NOMO-1 treated with dmso at 0.1 percent for 144 hours (cell line): ENCODE data around the gene ATP10B.
"Not testable (repeated sequence)": the region's sequence is repeated elsewhere in the genome, so short reads cannot be mapped to it uniquely, and the experiment has no call there.

ENCODE experiments used
- DNase-seq: peaks from one replicate; lab custom pipeline; 2025; ENCODE audit not compliant: unreplicated experiment; lab: John Stamatoyannopoulos, UW

Gene ATP10B

DNA sequence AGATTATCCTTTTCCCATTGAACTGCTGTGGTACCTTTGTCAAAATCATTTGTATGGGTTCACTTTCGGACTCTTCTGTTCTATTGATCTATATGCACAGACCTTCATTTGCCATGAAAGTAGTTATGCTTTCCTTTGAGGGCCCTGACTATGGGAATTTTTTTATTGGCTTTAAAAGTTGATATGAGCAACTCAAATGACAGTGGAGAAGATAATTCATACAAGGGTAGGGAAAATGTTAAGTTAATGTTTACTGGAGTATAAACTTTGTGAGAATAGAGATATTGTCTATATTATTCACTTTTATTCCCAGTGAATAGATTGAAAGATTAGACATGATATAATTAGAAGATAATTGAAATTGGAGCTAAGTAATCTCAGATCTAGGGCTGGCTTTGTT lies 94.8 kb downstream of the ATP10B start:
- DNase-seq = no peak

DNA sequence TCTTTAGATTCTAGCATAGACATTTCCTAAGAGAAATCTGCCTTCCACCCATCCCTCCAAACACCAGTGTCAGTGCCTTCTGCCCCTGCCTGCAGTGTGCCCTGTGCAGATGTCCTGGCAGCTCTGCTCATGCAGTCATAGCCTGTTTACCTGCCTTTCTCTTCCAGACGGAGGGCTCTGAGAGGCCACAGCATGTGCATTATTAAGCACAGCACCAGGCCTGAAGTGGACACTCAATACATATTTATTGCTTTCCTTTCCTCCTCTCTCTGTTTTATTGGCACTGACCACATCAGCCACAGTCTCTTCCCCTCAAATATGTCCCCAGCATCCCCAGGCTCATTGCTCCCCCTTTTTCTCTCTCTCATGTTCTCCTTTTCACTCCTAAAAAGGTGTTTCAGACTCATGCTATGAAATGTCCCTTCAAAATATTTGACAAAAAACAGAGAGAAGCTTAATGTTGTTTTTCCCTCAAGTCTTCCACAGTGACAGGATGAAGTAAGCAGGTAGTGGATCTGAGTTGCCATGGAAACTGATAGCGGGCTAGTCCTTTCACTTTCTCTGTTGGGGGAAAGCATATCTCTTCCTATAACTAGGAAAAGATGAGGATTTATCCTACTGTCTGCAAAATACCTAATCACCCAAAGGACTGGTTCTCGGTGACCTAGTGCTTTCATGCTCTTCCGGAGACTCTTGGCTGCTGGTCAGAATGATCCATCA lies 100.9 kb downstream of the ATP10B start:
- no peak for DNase-seq

DNA sequence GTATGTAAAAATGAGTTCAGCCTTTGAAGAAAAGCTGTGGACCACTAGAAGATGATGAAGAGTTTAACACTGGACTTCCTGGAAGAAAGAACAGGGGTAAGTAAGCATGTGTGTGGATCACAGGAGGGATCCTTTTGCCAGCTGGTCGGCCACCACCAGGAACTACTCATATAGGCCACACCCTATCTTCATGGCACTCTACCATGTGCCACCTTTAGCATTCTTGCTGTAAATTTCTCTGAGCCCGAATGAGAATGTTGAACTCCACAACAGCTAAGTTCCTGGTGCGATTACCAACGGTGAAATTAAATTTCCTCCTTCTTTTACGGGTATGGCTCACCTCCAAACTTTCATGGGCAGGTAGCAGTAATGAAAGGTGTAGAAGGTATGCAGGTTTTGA lies 102.3 kb downstream of the ATP10B start:
- DNase-seq = no peak

DNA sequence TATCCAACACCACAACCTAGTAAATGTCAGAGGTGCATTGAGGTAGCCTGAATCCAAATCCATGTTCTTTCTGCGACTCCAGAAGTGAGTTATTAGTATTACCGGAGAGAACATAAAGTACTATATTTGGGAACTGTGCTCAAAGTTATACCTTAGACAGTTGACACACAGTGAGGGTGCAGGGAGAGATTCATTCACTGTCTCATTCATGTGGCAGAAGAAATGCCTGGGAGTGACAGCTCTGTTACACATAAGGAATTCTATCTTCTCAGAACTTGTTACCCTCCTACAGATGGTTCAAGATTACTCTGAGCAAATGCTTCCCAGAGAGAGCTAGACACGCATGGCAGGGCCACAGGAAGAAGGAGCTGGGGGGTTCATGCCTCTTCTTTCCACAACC lies 103.0 kb downstream of the ATP10B start:
- no peak for DNase-seq

DNA sequence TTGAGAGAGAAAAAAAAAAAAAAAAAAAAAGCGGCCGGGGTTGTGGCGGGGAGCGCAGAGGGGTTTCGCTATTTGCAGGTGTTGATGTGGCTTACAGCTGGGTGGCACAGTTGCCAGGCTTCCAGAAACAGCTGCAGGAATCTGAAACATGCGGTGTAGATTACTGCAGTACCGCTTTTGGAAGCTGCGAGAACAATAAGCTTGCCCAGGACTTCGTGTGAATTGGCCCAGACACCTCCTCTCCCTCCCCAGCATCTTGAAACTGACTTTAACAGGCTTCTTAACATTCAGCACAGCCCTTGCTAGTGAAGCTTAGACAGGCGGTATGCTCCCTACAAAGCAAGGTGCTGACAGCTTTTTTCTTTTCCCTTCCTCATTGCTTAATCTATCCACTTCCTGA lies 104.0 kb downstream of the ATP10B start:
- no peak for DNase-seq

DNA sequence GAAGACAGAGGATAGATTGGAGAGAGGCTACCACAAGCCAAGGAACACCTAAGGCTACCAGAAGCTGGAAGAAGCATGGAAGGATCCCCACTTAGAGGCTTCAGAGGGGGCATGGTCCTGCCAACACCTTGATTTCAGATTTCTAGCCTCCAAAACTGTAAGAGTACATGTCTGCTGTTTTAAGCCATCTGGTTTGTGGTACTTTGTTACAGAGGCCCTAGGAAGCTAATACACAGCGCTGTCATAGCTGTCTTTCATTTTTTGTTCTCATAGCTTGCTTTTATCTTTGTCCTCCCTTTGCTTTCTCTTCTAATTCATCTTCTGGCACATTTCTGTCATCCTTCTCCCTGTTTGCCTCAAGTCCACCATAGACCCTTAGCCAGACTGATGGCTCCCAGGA lies 104.5 kb downstream of the ATP10B start:
- no peak for DNase-seq

DNA sequence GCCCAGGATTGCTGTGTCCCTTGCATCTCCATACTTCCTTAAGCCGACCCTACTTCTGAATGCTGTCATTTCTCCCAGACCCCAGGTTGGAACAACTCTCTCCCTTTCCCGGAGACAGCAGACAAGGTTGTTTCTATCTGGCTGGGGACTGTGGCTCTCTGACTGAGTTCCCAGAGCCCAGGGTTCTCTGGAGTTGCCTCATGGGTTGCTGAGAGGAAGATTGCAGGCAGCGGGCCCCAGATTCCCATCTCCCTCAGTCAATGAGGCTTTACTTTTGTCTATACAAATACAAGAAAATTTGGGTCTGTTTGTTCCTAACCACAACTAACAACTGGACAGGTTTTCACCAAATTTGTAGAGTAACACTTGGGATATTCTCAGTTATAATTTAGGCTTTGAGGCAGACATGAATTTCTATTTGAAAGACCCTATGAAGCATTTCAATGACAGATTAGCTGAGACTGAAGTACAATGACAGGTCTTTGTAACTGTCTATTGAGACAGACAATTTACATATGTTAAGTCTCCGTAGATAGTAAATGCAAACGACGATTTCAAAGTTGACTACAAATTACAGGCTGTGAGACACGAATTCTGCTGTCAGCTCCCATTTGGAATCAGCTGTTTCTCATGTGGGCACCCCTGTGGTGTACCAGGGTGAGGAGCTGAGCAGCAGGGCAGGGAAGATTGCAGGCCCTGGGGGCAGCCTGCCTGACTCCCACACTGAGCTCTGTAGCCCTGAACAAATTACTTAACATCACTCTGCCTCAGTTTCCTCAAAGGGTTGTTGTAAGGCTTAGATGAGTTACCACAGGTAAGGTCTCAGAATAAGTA lies 107.5 kb downstream of the ATP10B start:
- no peak for DNase-seq

DNA sequence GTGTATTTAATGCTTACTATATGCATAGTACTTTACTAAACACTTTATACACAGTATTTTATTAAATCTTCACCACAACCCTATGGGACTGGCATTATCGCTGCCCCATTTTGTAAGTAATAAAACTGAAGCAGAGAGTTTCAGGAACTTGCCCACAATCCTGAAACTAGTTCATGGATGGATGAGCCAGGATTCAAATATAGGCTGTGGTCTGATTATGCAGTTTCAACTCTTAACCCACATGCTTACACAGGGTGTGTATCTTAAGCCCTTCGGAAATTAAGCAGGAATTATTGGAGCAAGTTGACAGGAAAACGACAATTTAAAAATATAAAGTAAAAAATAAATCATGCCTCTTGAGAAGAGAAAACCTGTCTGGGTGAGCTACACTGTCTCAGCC lies 109.0 kb downstream of the ATP10B start:
- DNase-seq = no peak

DNA sequence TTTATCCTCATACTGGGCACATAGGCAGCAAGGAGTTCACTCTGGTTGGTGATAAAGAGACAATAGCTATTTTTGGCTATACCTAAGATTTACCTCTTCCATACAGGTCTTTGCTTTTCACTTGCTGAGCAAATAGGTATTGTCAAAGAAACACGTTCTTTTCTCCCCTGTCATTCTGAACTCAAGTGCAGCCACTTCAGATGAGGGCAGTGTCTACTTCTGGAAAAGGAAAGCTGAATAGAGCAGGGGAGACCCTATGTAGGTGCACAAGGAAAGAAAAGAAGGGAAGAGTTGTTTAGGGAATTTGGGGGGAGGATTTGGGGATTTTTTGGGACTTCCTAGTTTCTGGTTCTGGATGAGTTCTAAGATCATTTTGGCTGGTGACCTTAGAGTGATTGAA lies 109.6 kb downstream of the ATP10B start:
- no peak for DNase-seq

DNA sequence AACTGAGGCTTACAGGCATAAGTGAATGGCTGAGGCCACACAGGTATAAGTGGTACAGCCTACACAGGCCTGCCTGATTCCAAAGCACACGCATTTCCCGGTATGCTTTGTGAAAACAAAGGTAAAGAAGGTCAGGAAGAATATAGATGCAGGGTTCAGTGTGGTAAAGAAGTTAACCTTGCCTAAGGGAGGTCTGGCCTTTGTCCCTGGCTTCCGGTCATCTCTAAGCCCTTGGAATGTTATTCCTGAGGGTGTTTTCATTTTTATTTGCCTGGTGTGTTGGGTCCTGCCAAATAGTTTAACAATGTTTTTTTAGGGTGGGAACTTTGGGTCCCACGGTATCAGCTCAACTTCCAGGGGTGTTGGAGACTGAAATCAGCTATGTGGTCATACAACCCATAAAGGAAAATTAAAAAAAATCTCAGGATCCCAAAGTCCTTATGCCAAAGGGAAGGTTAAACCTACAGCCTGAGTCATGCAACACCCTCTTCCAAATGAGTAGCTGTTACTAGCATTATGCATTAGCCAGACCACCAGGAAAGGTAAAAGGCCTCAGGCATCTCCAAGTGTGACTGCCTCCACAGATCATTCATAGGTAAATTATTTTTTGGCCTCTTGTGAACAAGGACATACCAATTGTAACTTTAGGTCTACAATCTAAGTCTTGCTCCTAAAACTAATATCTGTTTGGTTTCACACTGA lies 124.6 kb downstream of the ATP10B start:
- no peak for DNase-seq

DNA sequence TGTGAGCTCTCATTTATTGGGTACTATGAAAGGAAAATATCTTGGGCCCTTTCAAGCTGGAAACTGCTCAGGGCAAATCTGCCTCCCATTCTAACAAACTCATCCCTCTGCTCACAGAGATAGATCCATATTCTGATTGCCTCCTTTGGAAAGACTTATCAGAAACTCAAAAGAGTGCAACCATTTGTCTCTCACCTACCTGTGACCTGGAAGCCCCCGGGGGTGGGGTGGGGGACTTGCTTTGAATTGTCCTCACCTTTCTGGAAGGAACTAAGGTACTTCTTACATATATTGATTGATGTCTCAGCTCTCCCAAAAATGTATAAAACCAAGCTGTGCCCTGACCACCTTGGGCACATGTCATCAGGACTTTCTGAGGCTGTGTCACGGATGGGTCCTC lies 125.3 kb downstream of the ATP10B start:
- no peak for DNase-seq

DNA sequence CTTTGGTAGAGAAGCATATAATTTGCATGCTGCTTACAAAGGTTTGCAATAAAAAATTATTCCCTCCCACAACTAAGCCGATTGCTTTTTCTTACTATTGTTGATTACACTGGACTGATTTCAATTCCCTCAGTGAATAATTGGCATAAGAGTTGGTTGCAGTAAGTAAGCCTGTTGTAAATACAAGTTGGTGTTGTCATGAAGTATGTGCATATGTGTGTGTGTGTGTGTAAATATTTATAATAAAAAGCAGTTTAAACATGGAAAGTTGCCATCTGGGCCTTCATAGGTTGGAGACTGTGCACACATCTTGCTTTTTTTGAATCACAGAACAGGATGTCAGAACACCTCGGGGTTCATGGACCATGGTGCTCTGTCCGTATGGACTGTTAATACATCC lies 131.2 kb downstream of the ATP10B start:
- no peak for DNase-seq

DNA sequence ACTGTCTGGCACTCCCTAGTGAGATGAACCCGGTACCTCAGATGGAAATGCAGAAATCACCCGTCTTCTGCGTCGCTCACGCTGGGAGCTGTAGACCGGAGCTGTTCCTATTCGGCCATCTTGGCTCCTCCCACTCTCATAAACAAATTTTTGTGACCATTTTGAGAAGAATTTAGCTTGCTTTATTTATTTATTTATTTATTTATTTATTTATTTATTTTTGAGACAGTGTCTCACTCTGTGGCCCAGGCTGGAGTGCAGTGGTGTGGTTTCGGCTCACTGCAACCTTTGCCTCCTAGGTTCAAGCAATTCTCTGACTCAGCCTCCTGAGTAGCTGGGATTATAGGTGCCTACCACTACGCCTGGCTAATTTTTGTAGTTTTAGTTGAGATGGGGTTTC lies 136.5 kb downstream of the ATP10B start:
- not testable (repeated sequence) for DNase-seq

DNA sequence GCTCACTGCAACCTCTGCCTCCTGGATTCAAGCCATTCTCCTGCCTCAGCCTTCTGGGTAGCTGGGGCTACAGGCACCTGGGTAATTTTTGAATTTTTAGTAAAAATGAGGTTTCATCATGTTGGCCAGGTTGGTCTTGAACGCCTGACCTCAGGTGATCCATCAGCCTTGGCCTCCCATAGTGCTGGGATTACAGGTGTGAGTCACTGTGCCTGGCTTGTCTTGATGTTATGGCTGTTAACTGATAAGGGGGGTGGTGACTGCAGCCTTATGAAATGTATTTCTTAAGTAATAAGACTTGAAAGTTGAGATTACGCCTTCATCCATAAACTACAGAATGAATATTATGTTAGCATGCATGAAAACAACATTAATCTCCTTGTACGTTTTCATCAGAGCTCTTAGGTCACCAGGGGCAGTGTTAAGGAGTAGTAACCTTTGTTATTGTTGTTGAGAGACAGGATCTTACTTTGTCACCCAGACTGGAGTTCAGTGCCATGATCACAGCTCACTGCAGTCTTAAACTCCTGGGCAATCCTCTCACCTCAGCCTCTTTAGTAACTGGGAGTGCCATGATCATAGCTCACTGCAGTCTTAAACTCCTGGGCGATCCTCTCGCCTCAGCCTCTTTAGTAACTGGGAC lies 148.3 kb downstream of the ATP10B start:
- no peak for DNase-seq

DNA sequence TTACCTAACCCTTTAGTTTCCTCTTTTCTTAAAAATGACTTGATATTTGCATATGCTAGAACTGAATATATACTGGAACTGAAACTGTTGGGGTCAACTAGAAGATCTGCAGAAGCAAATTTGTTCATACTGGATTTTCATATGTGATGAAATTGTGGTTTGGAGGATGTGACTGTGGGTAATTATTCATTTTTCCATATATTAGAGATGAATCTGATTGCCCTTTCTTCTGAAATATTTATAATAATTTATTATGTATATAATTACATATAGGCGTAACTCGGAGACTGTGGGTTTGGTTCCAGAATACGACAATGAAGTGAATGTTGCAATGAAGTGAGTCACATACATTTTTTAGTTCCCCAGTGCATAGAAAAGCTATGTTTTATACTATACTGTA lies 149.1 kb downstream of the ATP10B start:
- peak; percentile 91 for DNase-seq

DNA sequence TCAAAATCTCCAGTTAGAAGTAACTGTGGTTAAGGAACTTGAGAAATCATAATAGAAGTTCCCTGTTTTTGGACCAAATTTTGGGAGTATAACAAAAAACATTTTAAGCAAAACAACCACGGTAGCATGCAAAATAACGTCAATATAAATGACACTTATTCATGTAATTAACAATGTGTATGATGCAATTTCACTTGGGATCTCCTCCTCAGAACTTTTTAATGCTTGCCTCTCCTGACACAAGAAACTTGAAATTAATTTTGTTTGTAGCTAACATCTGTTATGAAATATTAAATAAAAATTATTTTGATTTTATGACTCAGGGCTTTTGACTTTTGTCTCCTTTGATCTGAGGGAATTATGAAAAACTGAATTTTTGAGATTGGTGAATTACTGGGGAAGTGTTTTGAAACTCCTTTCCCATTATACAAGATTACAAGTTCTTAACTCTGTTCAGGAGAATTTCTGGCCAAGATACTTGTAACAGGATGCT lies 149.7 kb downstream of the ATP10B start:
- no peak for DNase-seq

DNA sequence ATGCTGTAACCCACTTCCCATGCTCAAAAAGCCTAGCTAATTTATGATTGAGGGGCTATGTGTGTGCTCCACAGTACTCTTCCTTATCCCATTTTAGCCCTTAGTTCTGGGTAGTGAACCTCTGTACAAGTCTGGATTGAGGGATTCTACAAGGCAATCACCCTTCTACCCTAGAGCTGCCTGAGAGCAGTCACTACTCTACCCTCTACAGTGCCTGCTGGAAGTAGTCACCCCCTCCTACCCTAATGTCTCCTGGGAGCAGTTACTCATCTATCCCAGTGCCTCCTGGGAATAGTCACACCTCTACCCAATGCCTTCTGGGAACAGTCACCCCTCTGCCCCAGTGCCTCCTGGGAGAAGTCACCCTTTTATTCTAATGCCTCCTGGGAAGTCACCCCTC lies 150.6 kb downstream of the ATP10B start:
- no peak for DNase-seq

DNA sequence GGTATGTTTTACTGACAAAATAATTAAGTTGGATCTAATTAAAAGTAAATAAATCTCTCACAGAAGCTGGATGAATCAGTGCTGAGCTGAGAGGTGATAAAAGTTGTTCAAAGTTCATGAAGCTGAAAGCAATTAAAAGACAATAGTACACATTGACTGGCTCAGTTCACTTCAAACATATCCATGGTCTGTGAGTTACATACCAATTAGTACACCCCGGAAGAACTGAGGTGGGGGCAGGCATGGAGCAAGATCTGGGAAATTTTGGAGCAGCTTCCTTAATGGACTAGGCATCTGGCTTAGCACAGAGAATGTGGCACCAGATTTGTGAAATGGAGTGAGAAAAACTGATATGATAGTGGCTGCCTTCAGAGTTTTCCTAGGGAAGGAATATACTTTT lies 152.7 kb downstream of the ATP10B start:
- no peak for DNase-seq

DNA sequence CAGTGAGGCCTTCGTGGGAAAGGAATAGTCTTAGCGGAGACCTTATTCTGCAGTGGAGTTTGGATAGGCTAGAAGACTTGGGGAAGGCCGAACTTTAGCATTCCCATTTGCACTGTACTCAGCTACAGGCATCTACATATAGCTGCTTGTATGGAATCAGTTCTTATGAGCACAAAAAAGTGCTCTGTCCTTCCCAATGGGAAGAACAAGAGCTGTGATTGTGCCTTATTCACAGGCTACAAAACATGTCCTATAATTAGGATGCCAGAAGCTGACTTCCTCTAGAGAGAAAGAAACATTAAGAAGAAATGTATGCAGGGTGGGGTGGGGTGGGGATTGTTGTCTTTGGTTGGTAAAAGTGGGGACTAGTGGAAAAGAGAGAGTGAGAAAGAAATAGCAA lies 154.7 kb downstream of the ATP10B start:
- DNase-seq = no peak

DNA sequence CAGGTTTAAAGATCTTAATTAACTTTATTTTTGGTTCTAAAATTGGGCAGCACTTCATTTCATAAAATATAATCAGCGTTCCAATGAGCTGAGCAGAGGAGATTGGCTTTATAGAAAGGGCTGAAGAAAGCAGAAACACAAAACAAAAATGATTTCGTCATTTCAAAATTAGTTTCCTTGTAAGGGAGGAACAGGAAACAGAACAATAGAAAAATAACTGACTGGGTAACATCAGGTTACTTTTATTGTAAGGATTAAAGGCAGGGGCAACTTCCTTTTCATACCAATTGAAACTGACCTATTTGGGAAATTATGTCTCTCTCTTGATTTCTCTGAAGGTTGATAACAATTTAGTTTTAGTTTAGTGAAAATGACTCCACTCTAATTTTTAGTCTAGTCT lies 157.1 kb downstream of the ATP10B start:
- peak; percentile 32 for DNase-seq

DNA sequence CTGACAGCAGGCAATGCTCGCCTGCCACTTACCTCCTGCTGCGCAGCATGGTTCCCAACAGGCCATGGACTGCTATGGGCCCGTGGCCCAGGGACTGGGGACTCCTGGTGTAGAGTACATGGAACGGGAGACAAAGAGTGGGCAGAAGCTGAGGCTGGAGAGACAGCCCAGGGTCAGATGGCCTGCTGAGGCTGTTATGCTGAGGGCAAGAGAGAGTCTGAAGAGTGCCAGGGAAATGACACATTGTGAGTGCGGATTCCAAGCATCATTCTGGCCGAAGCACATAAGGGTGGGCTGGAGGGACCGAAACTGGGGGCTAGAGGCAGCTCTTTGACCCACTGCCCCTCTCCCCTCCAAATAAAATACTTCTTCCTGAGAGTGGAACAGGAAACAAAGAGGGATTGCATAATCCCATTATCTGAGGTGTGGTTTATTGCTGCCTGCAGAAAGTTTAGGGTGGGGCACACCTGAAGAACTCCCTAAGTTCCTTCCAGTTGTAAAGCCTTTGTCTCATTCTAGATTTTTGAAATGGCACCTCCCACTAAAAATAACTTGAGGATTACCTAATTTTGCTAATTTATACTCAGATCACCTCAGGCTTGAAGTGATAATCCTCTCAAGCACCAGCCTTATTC lies 158.1 kb downstream of the ATP10B start:
- DNase-seq = no peak
